Muscle of leg (tissue), 11 donors: ENCODE measurements around the gene ANGPTL4. TPM values are rescaled to one million over a fixed set of nuclear protein-coding genes. Genes with fewer than 3 reads are reported as not detected.
"Not testable (repeated sequence)": the region's sequence is repeated elsewhere in the genome, so short reads cannot be mapped to it uniquely, and the experiment has no call there.

ENCODE experiments used
- DNase-seq: peaks from one replicate; pipeline ENCODE4 v3.0.0; 2013
- H3K27ac ChIP-seq: one replicate; pipeline ENCODE4 v1.5.1; 2013; ENCODE audit warnings: mild to moderate bottlenecking, low read length, control low read depth
- H3K27me3 ChIP-seq: one replicate; pipeline ENCODE4 v1.6.1; 2013; ENCODE audit warnings: low read length; ENCODE audit not compliant: control insufficient read depth, insufficient read depth
- H3K36me3 ChIP-seq: one replicate; pipeline ENCODE4 v1.6.1; 2013; ENCODE audit warnings: low read length; ENCODE audit not compliant: control insufficient read depth, insufficient read depth
- H3K4me1 ChIP-seq: one replicate; pipeline ENCODE4 v1.6.1; 2013; ENCODE audit warnings: low read length; ENCODE audit not compliant: control insufficient read depth, insufficient read depth
- H3K4me3 ChIP-seq: one replicate; pipeline ENCODE4 v1.5.1; 2013; ENCODE audit warnings: low read length, control low read depth
- H3K9me3 ChIP-seq: replicated peaks from 2 replicates; pipeline ENCODE4 v1.6.1; 2013; ENCODE audit warnings: low read depth, low read length; ENCODE audit not compliant: control insufficient read depth
- WGBS: methylation state at CpG from one replicate; pipeline ENCODE4 v1.1.5; 2013; ENCODE audit warnings: missing lambda C conversion rate; ENCODE audit not compliant: insufficient coverage; 5-methylcytosine and 5-hydroxymethylcytosine counted together
- polyA plus RNA-seq, 8 donors: library from polyadenylated mRNA; unstranded; fragments of 120-200 nt; gene quantifications; one replicate each; pipeline versions ENCODE4 v1.2.1 to v1.2.3, GENCODE V29; 2013; ENCODE audit warnings: inconsistent platforms in 1 of 8, low replicate concordance in 1 of 8; ENCODE audit not compliant: insufficient read length in 8 of 8, insufficient read depth in 1 of 8
- total RNA-seq: library from RNA; stranded (reverse); fragments of 120-200 nt; gene quantifications from one replicate; pipeline ENCODE4 v1.2.4, GENCODE V29; 2013

ANGPTL4 gene
- total and polyA plus RNA-seq, 9 donors: 1.2 to 2.2 (median 1.9) TPM

- Histone ChIP-seq H3K9me3 (no peaks in the 10 kb centered on the region), H3K27me3 (peaks cover 75% of the 10 kb centered on the region), H3K4me1 (peaks cover 16% of the 10 kb centered on the region), H3K4me3 (no peak overlapping the region), H3K36me3 (no peaks in the 10 kb centered on the region), H3K27ac (peak overlapping the region; percentile 13)
- WGBS: 7% methylated on average over 117 of the region's 117 CpGs
- DNase-seq: peak; percentile 85
These were observed 29.3 kb upstream of the ANGPTL4 start for GRCh38 chr19:8334458-8335342.

GRCh38 chr19:8335343-8336071 is 28.4 kb upstream of the ANGPTL4 start:
- H3K27me3 ChIP-seq: peaks cover 80% of the 10 kb centered on the region
- no peaks in the 10 kb centered on the region for H3K9me3 ChIP-seq
- no peak for DNase-seq
- H3K36me3 ChIP-seq: no peaks in the 10 kb centered on the region
- 4% methylated on average over 76 of the region's 79 CpGs for WGBS
- no peak overlapping the region for H3K27ac ChIP-seq
- peaks cover 19% of the 10 kb centered on the region for H3K4me1 ChIP-seq
- no peak overlapping the region for H3K4me3 ChIP-seq

- no peak overlapping the region for H3K4me3 ChIP-seq
- H3K4me1 ChIP-seq: peaks cover 24% of the 10 kb centered on the region
- H3K27me3 ChIP-seq: peaks cover 81% of the 10 kb centered on the region
- no peak overlapping the region for H3K27ac ChIP-seq
- no peaks in the 10 kb centered on the region for H3K9me3 ChIP-seq
- no peak for DNase-seq
- no peaks in the 10 kb centered on the region for H3K36me3 ChIP-seq
- 32% methylated on average over 20 of the region's 27 CpGs for WGBS
These were observed 27.8 kb upstream of the ANGPTL4 start for GRCh38 chr19:8336072-8336569.

GRCh38 chr19:8336660-8337059 is 27.3 kb upstream of the ANGPTL4 start:
- H3K36me3 ChIP-seq: no peaks in the 10 kb centered on the region
- H3K4me1 ChIP-seq: peaks cover 24% of the 10 kb centered on the region
- no peaks in the 10 kb centered on the region for H3K9me3 ChIP-seq
- peaks cover 80% of the 10 kb centered on the region for H3K27me3 ChIP-seq
- DNase-seq: no peak
- H3K4me3 ChIP-seq: no peak overlapping the region
- no peak overlapping the region for H3K27ac ChIP-seq
- WGBS: 63% methylated on average over 6 of the region's 8 CpGs

- H3K27me3 ChIP-seq: peaks cover 81% of the 10 kb centered on the region
- 75% methylated on average over 2 of the region's 7 CpGs for WGBS
- no peak overlapping the region for H3K27ac ChIP-seq
- H3K9me3 ChIP-seq: no peaks in the 10 kb centered on the region
- peaks cover 26% of the 10 kb centered on the region for H3K4me1 ChIP-seq
- no peak overlapping the region for H3K4me3 ChIP-seq
- H3K36me3 ChIP-seq: no peaks in the 10 kb centered on the region
- no peak for DNase-seq
These were observed 26.2 kb upstream of the ANGPTL4 start for GRCh38 chr19:8337728-8338127.

GRCh38 chr19:8338835-8339234 is 25.1 kb upstream of the ANGPTL4 start:
- Histone ChIP-seq H3K4me3 (no peak overlapping the region), H3K4me1 (peaks cover 25% of the 10 kb centered on the region), H3K9me3 (no peaks in the 10 kb centered on the region), H3K36me3 (no peaks in the 10 kb centered on the region), H3K27ac (no peak overlapping the region), H3K27me3 (peaks cover 82% of the 10 kb centered on the region)
- 60% methylated on average over 1 of the region's 6 CpGs for WGBS
- no peak for DNase-seq

- peak; percentile 76 for DNase-seq
- Histone ChIP-seq H3K36me3 (no peaks in the 10 kb centered on the region), H3K27me3 (peaks cover 89% of the 10 kb centered on the region), H3K4me3 (no peak overlapping the region), H3K4me1 (peaks cover 18% of the 10 kb centered on the region), H3K9me3 (no peaks in the 10 kb centered on the region), H3K27ac (peak overlapping the region; percentile 67)
- WGBS: 15% methylated on average over 9 of the region's 15 CpGs
These were observed 23.4 kb upstream of the ANGPTL4 start for GRCh38 chr19:8340341-8341096.

- peak overlapping the region; percentile 6 for H3K27ac ChIP-seq
- peaks cover 18% of the 10 kb centered on the region for H3K4me1 ChIP-seq
These were observed 22.5 kb upstream of the ANGPTL4 start for GRCh38 chr19:8341504-8341903.

GRCh38 chr19:8342316-8342683 is 21.7 kb upstream of the ANGPTL4 start:
- WGBS: 27% methylated on average over 11 of the region's 14 CpGs
- Histone ChIP-seq H3K9me3 (no peaks in the 10 kb centered on the region), H3K27me3 (peaks cover 73% of the 10 kb centered on the region), H3K36me3 (no peaks in the 10 kb centered on the region), H3K27ac (peak overlapping the region; percentile 81), H3K4me3 (peak overlapping the region; percentile 53), H3K4me1 (peaks cover 18% of the 10 kb centered on the region)
- DNase-seq: no peak

More at GRCh38 chr19:8341504-8341903, 22.5 kb upstream of the ANGPTL4 start:
- not testable (repeated sequence) for DNase-seq, H3K4me3 ChIP-seq, H3K36me3 ChIP-seq, H3K9me3 ChIP-seq
- peaks cover 80% of the 10 kb centered on the region for H3K27me3 ChIP-seq
- 90% methylated on average over 2 of the region's 4 CpGs for WGBS
